K562 (cell line): ENCODE results near the gene CHD3. TPM values are rescaled to one million over a fixed set of nuclear protein-coding genes. Genes with fewer than 3 reads are reported as not detected.

Source experiments
- ASH1L ChIP-seq: fragments of 450-650 bp; IDR thresholded peaks from 2 replicates; pipeline ENCODE4 v1.6.1; 2018; ENCODE audit warnings: borderline replicate concordance, mild to moderate bottlenecking, low read depth; ENCODE audit not compliant: partially characterized antibody
- CBX2 ChIP-seq: fragments of 200-600 bp; sonication (generic); IDR thresholded peaks from one replicate; pipeline ENCODE4 v1.6.1; 2012; ENCODE audit warnings: mild to moderate bottlenecking, low read length, inconsistent platforms; ENCODE audit not compliant: insufficient read depth, poor library complexity, severe bottlenecking
- CBX3 ChIP-seq, 2 experiments: IDR thresholded peaks; 1 replicate in 1 of 2; 2 replicates in 1 of 2; pipeline ENCODE4 v1.6.1; 2012; ENCODE audit warnings: inconsistent platforms in 2 of 2, low read length in 2 of 2, borderline replicate concordance in 1 of 2, control low read depth in 1 of 2
- COPS2 ChIP-seq: fragments of 450-650 bp; conservative IDR thresholded peaks from 2 replicates; pipeline ENCODE4 v1.6.1; 2016; ENCODE audit warnings: mild to moderate bottlenecking, moderate library complexity
- GTF2B ChIP-seq: IDR thresholded peaks from 2 replicates; pipeline ENCODE4 v1.6.1; 2011; ENCODE audit not compliant: insufficient read length; ENCODE audit errors: extremely low read depth
- HDAC3 ChIP-seq: fragments of 450-650 bp; IDR thresholded peaks from 2 replicates; pipeline ENCODE4 v1.6.1; 2018; ENCODE audit warnings: borderline replicate concordance, mild to moderate bottlenecking, moderate library complexity; ENCODE audit not compliant: partially characterized antibody
- HIVEP1 ChIP-seq: fragments of 250-450 bp; sonication (Bioruptor Pico); IDR thresholded peaks from 2 replicates; pipeline ENCODE4 v1.4.0; 2020; ENCODE audit warnings: mild to moderate bottlenecking
- RBM25 ChIP-seq: fragments of 200-400 bp; formaldehyde crosslinking; IDR thresholded peaks from 2 replicates; pipeline ENCODE4 v1.6.1; 2018; ENCODE audit warnings: low read length, low read depth, moderate library complexity; ENCODE audit not compliant: severe bottlenecking
- REST ChIP-seq, 2 experiments: fragments of 450-650 bp; formaldehyde crosslinking in 1 of 2; IDR thresholded peaks; 2 replicates each; pipeline versions ENCODE4 v1.4.0 to v1.6.1; 2014 to 2020; ENCODE audit warnings: mild to moderate bottlenecking in 2 of 2, borderline replicate concordance in 1 of 2, low read depth in 1 of 2
- RHOXF2B ChIP-seq: fragments of 250-450 bp; sonication (Bioruptor Pico); conservative IDR thresholded peaks from 2 replicates; pipeline ENCODE4 v1.5.1; 2021
- RNF219 ChIP-seq: fragments of 250-450 bp; sonication (Bioruptor Pico); IDR thresholded peaks from 2 replicates; pipeline ENCODE4 v1.5.0; 2022; ENCODE audit warnings: mild to moderate bottlenecking
- SAFB ChIP-seq: fragments of 200-400 bp; formaldehyde crosslinking; IDR thresholded peaks from 2 replicates; pipeline ENCODE4 v1.6.1; 2017; ENCODE audit warnings: low read depth, low read length, borderline replicate concordance
- SMAD4 ChIP-seq: fragments of 250-450 bp; sonication (Bioruptor Pico); conservative IDR thresholded peaks from 2 replicates; pipeline ENCODE4 v1.8.0; 2021; ENCODE audit warnings: inconsistent platforms, mild to moderate bottlenecking, moderate library complexity
- TARDBP ChIP-seq: fragments of 450-650 bp; IDR thresholded peaks from 2 replicates; pipeline ENCODE4 v1.6.1; 2016
- ZBTB17 ChIP-seq: fragments of 450-650 bp; formaldehyde crosslinking; IDR thresholded peaks from 2 replicates; pipeline ENCODE4 v1.4.0; 2020; ENCODE audit warnings: mild to moderate bottlenecking
- polyA plus RNA-seq, 8 experiments: library from polyadenylated mRNA; depleted of rRNA in 4 of 8; stranded (reverse) in 5 of 8; unstranded in 3 of 8; fragments of >200 nt; fragmentation: Nextera tagmentation in 2 of 8; fragmentation: Illumina TruSeq in 1 of 8; extraction: Ambion mirVana in 2 of 8; extraction: Trizol in 1 of 8; gene quantifications; 2 replicates each; pipeline versions ENCODE4 v1.2.1 to v1.2.3, GENCODE V29; 2011 to 2014; ENCODE audit warnings: inconsistent platforms in 1 of 8, missing spikeins in 1 of 8
- total RNA-seq, 7 experiments: library from RNA; depleted of rRNA in 6 of 7; stranded (reverse); fragments of >200 nt in 6 of 7; fragmentation: Illumina TruSeq in 2 of 7; extraction: Trizol in 2 of 7; gene quantifications; 2 replicates each; pipeline versions ENCODE4 v1.2.1 to v1.2.3, GENCODE V29; 2011 to 2021; ENCODE audit warnings: low replicate concordance in 1 of 7

CHD3 gene
- total and polyA plus RNA-seq, 9 of the 15 experiments (the other 6 are each of a cell fraction or from before 2014, with no cell fraction given) = 0.39 to 38.2 (median 21.2) TPM

- TF ChIP-seq REST (IDR thresholded peaks at IDR 0.05; ENCODE audit: borderline replicate concordance) (peak; percentile 39; the same call in 1 of the 2 replicates), REST (CRISPR knock-in tag; IDR thresholded peaks at IDR 0.05; ENCODE audit: low read depth) (no peak), TARDBP (0 out of 2 replicates have a peak, but pooled peaks have one; percentile 30), ASH1L (peak; percentile 78), ZBTB17 (peak; percentile 43; the same call in 1 of the 2 replicates), CBX3 (IDR thresholded peaks at IDR 0.05; ENCODE audit: borderline replicate concordance in 1 of 2, low read length in 2 of 2) (no peak; a peak in 1 of 3 replicates), COPS2 (no peak), SMAD4 (CRISPR knock-in tag) (peak; percentile 47; the same call in 1 of the 2 replicates), HDAC3 (peak; percentile 63), RBM25 (peak; percentile 78), RNF219 (CRISPR knock-in tag) (no peak), SAFB (no peak), HIVEP1 (CRISPR knock-in tag) (no peak), GTF2B (no peak), CBX2 (no peak), RHOXF2B (CRISPR knock-in tag) (no peak)
These were observed 31.5 kb upstream of the CHD3 start, which contains the start of gene NAA38 (continued) for GRCh38 chr17:7856811-7857712.
